ENCODE data around the gene SRD5A3. TPM values are rescaled to one million over a fixed set of nuclear protein-coding genes. Genes with fewer than 3 reads are reported as not detected.

Gene SRD5A3
- total and polyA plus RNA-seq, 9 of the 15 experiments (the other 6 are each of a cell fraction or from before 2014, with no cell fraction given): 2.5 to 37.0 (median 13.3) TPM

DNA sequence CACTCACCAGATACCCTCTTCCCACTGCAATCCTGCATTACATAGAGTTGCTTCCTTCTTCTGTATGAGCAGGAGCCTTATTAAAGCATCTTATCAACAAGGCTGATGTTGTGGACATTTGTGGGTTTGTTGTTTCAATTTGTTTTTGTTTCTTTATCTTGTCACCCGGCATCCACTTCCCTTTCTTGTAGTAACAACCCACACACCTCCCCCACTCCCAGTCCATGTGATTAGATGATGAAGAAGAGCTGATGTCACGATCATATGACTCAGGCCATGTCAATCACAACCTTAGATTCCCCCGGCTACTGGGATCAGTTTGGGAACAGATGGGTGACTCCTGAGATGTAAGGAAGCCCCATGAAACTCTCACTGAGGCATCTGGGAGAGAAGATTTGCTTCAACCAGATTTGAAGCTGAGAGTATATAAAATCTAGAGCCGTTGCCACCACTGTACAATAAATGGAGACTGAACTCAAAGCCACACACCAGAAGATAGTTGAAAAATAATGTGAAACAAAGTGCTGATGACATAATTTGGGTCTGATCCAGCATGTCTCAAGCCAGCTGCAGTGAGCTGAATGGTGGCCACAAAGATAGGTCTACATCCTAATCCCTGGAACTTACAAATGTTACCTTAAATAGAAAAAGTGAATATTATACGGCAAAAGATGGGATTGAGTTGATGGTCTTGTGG lies 34.1 kb upstream of the SRD5A3 start (continued):
- TF ChIP-seq, protein P1, sequence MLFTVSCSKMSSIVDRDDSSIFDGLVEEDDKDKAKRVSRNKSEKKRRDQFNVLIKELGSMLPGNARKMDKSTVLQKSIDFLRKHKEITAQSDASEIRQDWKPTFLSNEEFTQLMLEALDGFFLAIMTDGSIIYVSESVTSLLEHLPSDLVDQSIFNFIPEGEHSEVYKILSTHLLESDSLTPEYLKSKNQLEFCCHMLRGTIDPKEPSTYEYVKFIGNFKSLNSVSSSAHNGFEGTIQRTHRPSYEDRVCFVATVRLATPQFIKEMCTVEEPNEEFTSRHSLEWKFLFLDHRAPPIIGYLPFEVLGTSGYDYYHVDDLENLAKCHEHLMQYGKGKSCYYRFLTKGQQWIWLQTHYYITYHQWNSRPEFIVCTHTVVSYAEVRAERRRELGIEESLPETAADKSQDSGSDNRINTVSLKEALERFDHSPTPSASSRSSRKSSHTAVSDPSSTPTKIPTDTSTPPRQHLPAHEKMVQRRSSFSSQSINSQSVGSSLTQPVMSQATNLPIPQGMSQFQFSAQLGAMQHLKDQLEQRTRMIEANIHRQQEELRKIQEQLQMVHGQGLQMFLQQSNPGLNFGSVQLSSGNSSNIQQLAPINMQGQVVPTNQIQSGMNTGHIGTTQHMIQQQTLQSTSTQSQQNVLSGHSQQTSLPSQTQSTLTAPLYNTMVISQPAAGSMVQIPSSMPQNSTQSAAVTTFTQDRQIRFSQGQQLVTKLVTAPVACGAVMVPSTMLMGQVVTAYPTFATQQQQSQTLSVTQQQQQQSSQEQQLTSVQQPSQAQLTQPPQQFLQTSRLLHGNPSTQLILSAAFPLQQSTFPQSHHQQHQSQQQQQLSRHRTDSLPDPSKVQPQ (CRISPR knock-in tag; IDR thresholded peaks at IDR 0.05; ENCODE audit: borderline replicate concordance): no peak
- TF ChIP-seq TAF15 (IDR thresholded peaks at IDR 0.05; ENCODE audit: low read depth, low read length): no peak
- TF ChIP-seq, protein P2, sequence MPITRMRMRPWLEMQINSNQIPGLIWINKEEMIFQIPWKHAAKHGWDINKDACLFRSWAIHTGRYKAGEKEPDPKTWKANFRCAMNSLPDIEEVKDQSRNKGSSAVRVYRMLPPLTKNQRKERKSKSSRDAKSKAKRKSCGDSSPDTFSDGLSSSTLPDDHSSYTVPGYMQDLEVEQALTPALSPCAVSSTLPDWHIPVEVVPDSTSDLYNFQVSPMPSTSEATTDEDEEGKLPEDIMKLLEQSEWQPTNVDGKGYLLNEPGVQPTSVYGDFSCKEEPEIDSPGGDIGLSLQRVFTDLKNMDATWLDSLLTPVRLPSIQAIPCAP (CRISPR knock-in tag; IDR thresholded peaks at IDR 0.05; ENCODE audit: borderline replicate concordance): no peak
- TF ChIP-seq TGIF2 (CRISPR knock-in tag; IDR thresholded peaks at IDR 0.05): no peak
- TF ChIP-seq L3MBTL2 (IDR thresholded peaks at IDR 0.05): no peak
- TF ChIP-seq TARDBP (IDR thresholded peaks at IDR 0.05): no peak
- TF ChIP-seq MEF2D (tag; conservative IDR thresholded peaks at IDR 0.05; ENCODE audit: low read depth): 0 out of 2 replicates have a peak, but pooled peaks have one; percentile 32
- no peak for TF ChIP-seq PCBP2 (IDR thresholded peaks at IDR 0.05; ENCODE audit: low read depth, low read length, poor library complexity, severe bottlenecking)
- TF ChIP-seq SRSF1 (IDR thresholded peaks at IDR 0.05; ENCODE audit: low read depth, low read length): no peak
- TF ChIP-seq DACH1 (IDR thresholded peaks at IDR 0.05; ENCODE audit: partially characterized antibody): no peak
- TF ChIP-seq LARP7 (IDR thresholded peaks at IDR 0.05): no peak
- no peak for TF ChIP-seq NR4A1 (CRISPR knock-in tag; IDR thresholded peaks at IDR 0.05)
- TF ChIP-seq NR4A1 (tag; IDR thresholded peaks at IDR 0.05): no peak
- TF ChIP-seq ETV5 (CRISPR knock-in tag; IDR thresholded peaks at IDR 0.05; ENCODE audit: low read depth): no peak
- TF ChIP-seq, protein P3, sequence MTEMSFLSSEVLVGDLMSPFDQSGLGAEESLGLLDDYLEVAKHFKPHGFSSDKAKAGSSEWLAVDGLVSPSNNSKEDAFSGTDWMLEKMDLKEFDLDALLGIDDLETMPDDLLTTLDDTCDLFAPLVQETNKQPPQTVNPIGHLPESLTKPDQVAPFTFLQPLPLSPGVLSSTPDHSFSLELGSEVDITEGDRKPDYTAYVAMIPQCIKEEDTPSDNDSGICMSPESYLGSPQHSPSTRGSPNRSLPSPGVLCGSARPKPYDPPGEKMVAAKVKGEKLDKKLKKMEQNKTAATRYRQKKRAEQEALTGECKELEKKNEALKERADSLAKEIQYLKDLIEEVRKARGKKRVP (CRISPR knock-in tag; IDR thresholded peaks at IDR 0.05): no peak
- TF ChIP-seq ARNT (IDR thresholded peaks at IDR 0.05): no peak
- TF ChIP-seq WHSC1 (IDR thresholded peaks at IDR 0.05; ENCODE audit: low read length): no peak
- no peak for TF ChIP-seq HOXB6 (CRISPR knock-in tag; IDR thresholded peaks at IDR 0.05; ENCODE audit: borderline replicate concordance)
- TF ChIP-seq ZEB2 (IDR thresholded peaks at IDR 0.05): peak; percentile 64; the same call in 1 of the 2 replicates
- no peak for TF ChIP-seq SIN3A (IDR thresholded peaks at IDR 0.05; ENCODE audit: borderline replicate concordance in 2 of 2, control insufficient read depth in 1 of 2, low read depth in 2 of 2, low read length in 2 of 2)
- no peak for TF ChIP-seq ZNF121 (CRISPR knock-in tag; conservative IDR thresholded peaks at IDR 0.05)
- TF ChIP-seq HCFC1 (IDR thresholded peaks at IDR 0.05; ENCODE audit: low read depth, low read length): no peak
- no peak for TF ChIP-seq ZNF212 (CRISPR knock-in tag; IDR thresholded peaks at IDR 0.05)
- peak; percentile 82; the same call in 1 of the 2 replicates for TF ChIP-seq SMARCE1 (IDR thresholded peaks at IDR 0.05)
- TF ChIP-seq SMAD4 (CRISPR knock-in tag; conservative IDR thresholded peaks at IDR 0.05): no peak
- no peak for TF ChIP-seq YBX1 (IDR thresholded peaks at IDR 0.05)
- 0 out of 2 replicates have a peak, but pooled peaks have one; percentile 26 for TF ChIP-seq EP400 (IDR thresholded peaks at IDR 0.05)
- peak; percentile 51; the same call in 1 of the 2 replicates for TF ChIP-seq LEF1 (IDR thresholded peaks at IDR 0.05)
